Stomach (tissue), 9 donors: ENCODE data around the gene GLIPR1. TPM values are rescaled to one million over a fixed set of nuclear protein-coding genes. Genes with fewer than 3 reads are reported as not detected.

ENCODE experiments used
- DNase-seq, 2 donors: peaks; one replicate each; pipeline versions ENCODE4 v3.0.0 to v3.0.0-alpha.2; 2013 to 2019
- H3K27ac ChIP-seq, 5 donors: fragments of 200-600 bp in 4 of 5; sonication (generic) in 4 of 5; one replicate each; pipeline ENCODE4 v1.5.1; 2013 to 2019; ENCODE audit warnings: mild to moderate bottlenecking in 1 of 5, moderate library complexity in 1 of 5
- H3K27me3 ChIP-seq, 3 donors: fragments of 200-600 bp; sonication (generic); one replicate each; pipeline ENCODE4 v1.5.1; 2017 to 2019; ENCODE audit warnings: mixed run types in 1 of 3
- H3K36me3 ChIP-seq, 4 donors: fragments of 200-600 bp; sonication (generic); 1 replicate in 3 of 4; 2 replicates in 1 of 4; pipeline ENCODE4 v1.5.1; 2016 to 2019
- H3K4me1 ChIP-seq, 4 donors: fragments of 200-600 bp; sonication (generic); one replicate each; pipeline ENCODE4 v1.5.1; 2016 to 2019
- H3K4me3 ChIP-seq, 4 donors: fragments of 200-600 bp; sonication (generic) in 3 of 4; one replicate each; pipeline ENCODE4 v1.5.1; 2016 to 2019; ENCODE audit warnings: mild to moderate bottlenecking in 1 of 4
- H3K9me3 ChIP-seq, 4 donors: fragments of 200-600 bp; sonication (generic); one replicate each; pipeline ENCODE4 v1.5.1; 2016 to 2019
- EP300 ChIP-seq: sonication (generic); formaldehyde crosslinking; IDR thresholded peaks from one replicate; pipeline ENCODE4 v1.6.1; 2017; ENCODE audit warnings: antibody characterized with exemption
- POLR2A ChIP-seq, 4 donors: fragments of 450-650 bp; IDR thresholded peaks; one replicate each; pipeline ENCODE4 v1.6.1; 2016; ENCODE audit warnings: antibody characterized with exemption in 4 of 4, control low read depth in 2 of 4, mild to moderate bottlenecking in 1 of 4, moderate library complexity in 1 of 4
- POLR2AphosphoS5 ChIP-seq, 3 donors: sonication (generic); formaldehyde crosslinking; IDR thresholded peaks; one replicate each; pipeline ENCODE4 v1.6.1; 2016; ENCODE audit warnings: antibody characterized with exemption in 3 of 3
- WGBS, 5 donors: extraction: QIAGEN DNeasy Blood & Tissue Kit in 3 of 5; methylation state at CpG; one replicate each; pipeline versions ENCODE4 v1.1.5 to v1.1.7; 2013 to 2018; 5-methylcytosine and 5-hydroxymethylcytosine counted together
- intact Hi-C: fragments of 100-400 bp; cut with DNase I; formaldehyde crosslinking; loops from one replicate; pipeline ENCODE4 v1.15.1; 2023; ENCODE audit warnings: low total_unique reads
- polyA plus RNA-seq, 3 donors: library from polyadenylated mRNA; stranded (reverse); fragments of 200-250 nt; gene quantifications; one replicate each; pipeline ENCODE4 v1.2.3, GENCODE V29; 2013
- total RNA-seq, 5 donors: library from RNA; depleted of rRNA; stranded (reverse); fragments of >200 nt; gene quantifications; one replicate each; pipeline versions ENCODE4 v1.1.0 to v1.2.3, GENCODE V29; 2014 to 2016
- TF ChIP-seq, protein P1 (sequence below), 7 experiments: fragments of 450-650 bp in 4 of 7; fragments of 200-600 bp in 3 of 7; sonication (generic) in 3 of 7; IDR thresholded peaks; one replicate each; pipeline ENCODE4 v1.5.1; 2016 to 2019; ENCODE audit warnings: antibody characterized with exemption in 7 of 7, control low read depth in 2 of 7, mild to moderate bottlenecking in 1 of 7
- donor health status: healthy with polysubstance abuse.
- donor health status: Bipolar disorder and iron deficiency.
- donor health status: healthy.

GLIPR1 gene
- total and polyA plus RNA-seq, 8 donors = 0.87 to 9.0 (median 4.5) TPM

DNA sequence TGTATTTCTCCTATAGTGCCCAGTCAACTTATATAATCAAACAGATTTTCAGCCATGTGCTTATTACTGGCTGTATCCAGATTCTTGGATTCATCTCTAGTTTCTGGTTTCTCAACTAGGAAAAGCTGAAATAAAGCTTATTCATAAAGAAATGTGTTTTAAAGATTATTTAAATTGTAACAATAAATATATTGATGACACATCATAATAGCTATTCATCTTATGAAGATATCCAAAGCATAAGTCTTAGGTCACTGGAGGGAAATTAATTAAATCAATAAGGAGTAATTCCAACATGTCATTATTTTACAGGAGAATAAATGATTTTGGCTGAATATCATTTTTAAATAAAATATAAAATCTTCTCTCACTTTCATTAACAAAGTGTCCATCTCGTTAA lies 63.0 kb downstream of the GLIPR1 start:
- Histone ChIP-seq H3K4me1 (no peaks in the 10 kb centered on the region), H3K4me3 (no peak overlapping the region), H3K27ac (no peak overlapping the region), H3K27me3 (no peaks in the 10 kb centered on the region), H3K36me3 (no peaks in the 10 kb centered on the region), H3K9me3 (no peaks in the 10 kb centered on the region)
- no peak for DNase-seq
- TF ChIP-seq, protein P1, sequence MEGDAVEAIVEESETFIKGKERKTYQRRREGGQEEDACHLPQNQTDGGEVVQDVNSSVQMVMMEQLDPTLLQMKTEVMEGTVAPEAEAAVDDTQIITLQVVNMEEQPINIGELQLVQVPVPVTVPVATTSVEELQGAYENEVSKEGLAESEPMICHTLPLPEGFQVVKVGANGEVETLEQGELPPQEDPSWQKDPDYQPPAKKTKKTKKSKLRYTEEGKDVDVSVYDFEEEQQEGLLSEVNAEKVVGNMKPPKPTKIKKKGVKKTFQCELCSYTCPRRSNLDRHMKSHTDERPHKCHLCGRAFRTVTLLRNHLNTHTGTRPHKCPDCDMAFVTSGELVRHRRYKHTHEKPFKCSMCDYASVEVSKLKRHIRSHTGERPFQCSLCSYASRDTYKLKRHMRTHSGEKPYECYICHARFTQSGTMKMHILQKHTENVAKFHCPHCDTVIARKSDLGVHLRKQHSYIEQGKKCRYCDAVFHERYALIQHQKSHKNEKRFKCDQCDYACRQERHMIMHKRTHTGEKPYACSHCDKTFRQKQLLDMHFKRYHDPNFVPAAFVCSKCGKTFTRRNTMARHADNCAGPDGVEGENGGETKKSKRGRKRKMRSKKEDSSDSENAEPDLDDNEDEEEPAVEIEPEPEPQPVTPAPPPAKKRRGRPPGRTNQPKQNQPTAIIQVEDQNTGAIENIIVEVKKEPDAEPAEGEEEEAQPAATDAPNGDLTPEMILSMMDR (IDR thresholded peaks at IDR 0.05) = no peak
- TF ChIP-seq POLR2A (IDR thresholded peaks at IDR 0.05) (no peak), POLR2AphosphoS5 (IDR thresholded peaks at IDR 0.05) (no peak), EP300 (no peak)
- intact Hi-C loops = no loop called here
- 89 to 95% (median 93%) methylated on average over 1 of the region's 1 CpG for WGBS, 5 donors

DNA sequence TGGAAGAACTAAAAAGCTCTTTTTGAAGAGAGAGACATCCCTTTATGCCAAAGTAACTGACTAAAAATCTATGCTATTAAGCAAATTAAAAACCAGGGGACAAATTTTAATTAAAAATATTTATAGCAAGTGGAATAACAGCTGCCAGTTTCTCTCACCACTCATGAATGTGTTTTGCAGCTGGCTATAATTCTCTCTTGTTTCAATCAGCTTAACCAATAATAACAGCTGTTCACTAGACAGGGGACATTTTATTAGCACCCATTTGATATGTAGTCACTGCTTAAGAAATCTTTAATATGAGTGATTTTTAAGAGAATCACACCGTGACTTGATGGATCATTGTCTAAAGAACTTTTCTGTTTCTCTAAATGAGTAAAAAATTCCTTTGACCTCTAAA lies 65.1 kb downstream of the GLIPR1 start:
- no peaks in the 10 kb centered on the region for H3K36me3 ChIP-seq
- no peaks in the 10 kb centered on the region for H3K27me3 ChIP-seq
- WGBS, 5 donors = 82 to 94% (median 89%) methylated on average over 1 of the region's 1 CpG
- H3K27ac ChIP-seq = no peak overlapping the region
- H3K4me3 ChIP-seq = no peak overlapping the region
- peaks cover 0 to 12% (median 0%) of the 10 kb centered on the region in 4 donors for H3K4me1 ChIP-seq
- H3K9me3 ChIP-seq = no peaks in the 10 kb centered on the region
- TF ChIP-seq, protein P1 (IDR thresholded peaks at IDR 0.05) = no peak
- TF ChIP-seq EP300 = no peak
- DNase-seq = no peak
- intact Hi-C loops = no loop called here

DNA sequence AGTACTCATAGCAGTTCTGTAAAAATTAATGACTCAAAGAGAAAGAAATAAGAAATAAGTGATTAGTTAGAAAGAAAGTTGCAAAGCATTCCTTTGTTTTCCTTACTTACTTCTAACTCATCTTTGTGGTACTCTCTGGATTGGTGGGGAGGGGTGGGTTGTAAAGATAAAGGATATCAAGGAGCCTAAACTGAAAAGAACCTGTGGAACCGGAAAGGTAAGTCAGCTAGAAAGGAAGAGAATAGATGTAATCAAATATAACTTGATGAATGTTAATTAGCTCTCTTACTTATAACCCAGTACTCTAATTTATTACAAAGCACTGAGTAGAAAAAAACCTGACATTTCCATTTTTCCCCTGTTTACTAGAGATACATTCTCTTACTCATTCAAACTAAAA lies 68.3 kb downstream of the GLIPR1 start:
- H3K27ac ChIP-seq = no peak overlapping the region
- no peak for DNase-seq
- no peak overlapping the region for H3K4me3 ChIP-seq
- 37 to 67% (median 42%) methylated on average over 1 of the region's 1 CpG for WGBS, 5 donors
- no peaks in the 10 kb centered on the region for H3K9me3 ChIP-seq
- intact Hi-C loops = no loop called here
- H3K36me3 ChIP-seq = no peaks in the 10 kb centered on the region
- peaks cover 4 to 23% (median 5%) of the 10 kb centered on the region in 4 donors for H3K4me1 ChIP-seq
- no peaks in the 10 kb centered on the region for H3K27me3 ChIP-seq
- TF ChIP-seq EP300 = no peak
- TF ChIP-seq, protein P1 (IDR thresholded peaks at IDR 0.05) = no peak
- no peak for TF ChIP-seq POLR2A (IDR thresholded peaks at IDR 0.05)
- TF ChIP-seq POLR2AphosphoS5 (IDR thresholded peaks at IDR 0.05) = no peak

DNA sequence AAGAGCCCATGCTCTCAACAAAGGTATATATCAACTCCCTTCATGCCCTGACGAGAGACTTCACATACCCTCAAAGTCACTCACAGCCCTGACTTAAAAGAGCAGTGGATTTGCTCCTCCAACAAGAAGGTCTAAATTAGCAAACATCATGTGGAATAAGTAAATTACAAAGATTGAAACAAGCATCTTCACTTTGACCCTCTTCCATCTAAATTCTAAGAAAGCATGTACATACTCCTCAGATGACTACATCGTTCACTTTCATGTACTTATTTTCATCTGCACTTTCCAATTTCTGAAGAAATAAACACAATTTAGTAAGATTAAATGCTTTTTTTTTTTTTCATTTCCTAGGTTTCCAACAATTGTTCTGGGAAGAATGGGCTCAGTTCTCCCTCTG lies 69.4 kb downstream of the GLIPR1 start:
- peaks cover 4 to 28% (median 9%) of the 10 kb centered on the region in 4 donors for H3K4me1 ChIP-seq
- no peaks in the 10 kb centered on the region for H3K27me3 ChIP-seq
- TF ChIP-seq POLR2A (IDR thresholded peaks at IDR 0.05) (no peak), POLR2AphosphoS5 (IDR thresholded peaks at IDR 0.05) (no peak), EP300 (no peak)
- TF ChIP-seq, protein P1 (IDR thresholded peaks at IDR 0.05) = no peak
- no peaks in the 10 kb centered on the region for H3K9me3 ChIP-seq
- H3K27ac ChIP-seq = no peak overlapping the region
- DNase-seq = no peak
- H3K4me3 ChIP-seq = no peak overlapping the region
- H3K36me3 ChIP-seq = no peaks in the 10 kb centered on the region
- intact Hi-C loops = no loop called here
- 63 to 83% (median 77%) methylated on average over 2 of the region's 2 CpGs for WGBS, 5 donors
